ENCODE data around the gene KPNA5.

DNA sequence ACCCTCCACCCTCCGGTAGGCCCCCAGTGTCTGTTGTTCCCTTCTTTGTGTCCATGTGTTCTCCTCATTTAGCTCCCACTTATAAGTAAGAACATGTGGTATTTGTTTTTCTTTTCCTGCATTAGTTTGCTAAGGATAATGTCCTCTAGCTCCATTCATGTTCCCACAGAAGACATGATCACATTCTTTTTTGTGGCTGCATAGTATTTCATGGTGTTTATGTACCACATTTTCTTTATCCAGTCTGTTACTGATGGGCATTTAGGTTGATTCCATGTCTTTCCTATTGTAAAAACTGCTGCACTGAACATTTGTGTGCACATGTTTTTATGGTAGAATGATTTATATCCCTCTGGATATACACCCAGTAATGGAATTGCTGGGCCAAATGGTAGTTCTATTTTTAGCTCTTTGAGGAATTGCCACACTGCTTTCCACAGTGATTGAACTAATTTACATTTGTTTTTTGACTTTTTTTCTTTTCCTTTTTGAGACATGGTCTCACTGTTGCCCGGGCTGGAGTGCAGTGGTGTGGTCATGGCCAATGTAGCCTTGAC lies 4.5 kb downstream of the KPNA5 start:
- no peak for TF ChIP-seq CTCF (IDR thresholded peaks at IDR 0.05)
- TF ChIP-seq ZFX (IDR thresholded peaks at IDR 0.05; ENCODE audit: borderline replicate concordance) = no peak

Data from 22Rv1 (cell line).